HFFc6 (cell line): ENCODE results near the gene RALGPS2. TPM values are rescaled to one million over a fixed set of nuclear protein-coding genes. Genes with fewer than 3 reads are reported as not detected.
A peak's percentile ranks its signal among the peaks of the same experiment; 100 is the strongest.

ENCODE experiments used
- DNase-seq: peaks from one replicate; pipeline ENCODE4 v3.0.0-alpha.2; 2018
- H3K27ac Mint-ChIP-seq: 2 replicates; pipeline ENCODE4 v1.8.0; 2020; ENCODE audit warnings: mild to moderate bottlenecking, mixed read lengths
- H3K27me3 Mint-ChIP-seq: 2 replicates; pipeline ENCODE4 v1.8.0; 2021; ENCODE audit warnings: mild to moderate bottlenecking, moderate library complexity, mixed read lengths; ENCODE audit not compliant: insufficient read depth
- H3K36me3 Mint-ChIP-seq: 2 replicates; pipeline ENCODE4 v1.8.0; 2021; ENCODE audit warnings: low read depth, mixed read lengths
- H3K4me1 Mint-ChIP-seq: 2 replicates; pipeline ENCODE4 v1.8.0; 2020; ENCODE audit warnings: low read depth, mixed read lengths
- H3K4me3 Mint-ChIP-seq: 2 replicates; pipeline ENCODE4 v1.8.0; 2020; ENCODE audit warnings: mild to moderate bottlenecking, moderate library complexity, mixed read lengths
- H3K9me3 Mint-ChIP-seq: 2 replicates; pipeline ENCODE4 v1.8.0; 2020; ENCODE audit warnings: mild to moderate bottlenecking, mixed read lengths
- CTCF ChIP-seq: fragments of 200-600 bp; sonication (generic); IDR thresholded peaks from 2 replicates; pipeline ENCODE4 v1.5.0; 2021; ENCODE audit warnings: antibody characterized with exemption, mild to moderate bottlenecking
- total RNA-seq, 6 experiments: library from RNA; stranded (reverse); fragmentation: NEBNext Ultra II Directional; extraction: Animal tissue kit (Norgen Biotek cat#: 25700); gene quantifications; 2 replicates in 1 of 6; 3 replicates in 5 of 6; pipeline ENCODE4 v1.2.3, GENCODE V29; 2021

Gene RALGPS2
- total RNA-seq, 6 experiments from 2014 or later: 41.5 to 59.2 (median 48.9) TPM

- no peak for TF ChIP-seq CTCF
- DNase-seq: no peak
- Mint-ChIP-seq H3K4me1 (peaks cover 16% of the 10 kb centered on the region), H3K36me3 (no peaks in the 10 kb centered on the region), H3K27ac (no peak overlapping the region), H3K27me3 (no peaks in the 10 kb centered on the region; the same call in 1 of the 2 replicates), H3K4me3 (no peak overlapping the region), H3K9me3 (no peaks in the 10 kb centered on the region)
Measured at GRCh38 chr1:178704833-178705232, 20.2 kb upstream of the RALGPS2 start.

- no peak for DNase-seq
- H3K4me3 Mint-ChIP-seq: no peak overlapping the region
- TF ChIP-seq CTCF: no peak
- peaks cover 27% of the 10 kb centered on the region for H3K4me1 Mint-ChIP-seq
- no peaks in the 10 kb centered on the region for H3K9me3 Mint-ChIP-seq
- no peaks in the 10 kb centered on the region for H3K36me3 Mint-ChIP-seq
- H3K27me3 Mint-ChIP-seq: no peaks in the 10 kb centered on the region; the same call in 1 of the 2 replicates
- H3K27ac Mint-ChIP-seq: no peak overlapping the region
Measured at GRCh38 chr1:178706432-178706831, 18.6 kb upstream of the RALGPS2 start.

GRCh38 chr1:178713259-178713658, 11.8 kb upstream of the RALGPS2 start:
- Mint-ChIP-seq H3K27me3 (no peaks in the 10 kb centered on the region; the same call in 1 of the 2 replicates), H3K36me3 (no peaks in the 10 kb centered on the region), H3K27ac (peak overlapping the region; percentile 29; the same call in 1 of the 2 replicates), H3K4me1 (peaks cover 36% of the 10 kb centered on the region), H3K4me3 (no peak overlapping the region), H3K9me3 (no peaks in the 10 kb centered on the region)
- DNase-seq: no peak
- TF ChIP-seq CTCF: no peak

GRCh38 chr1:178714453-178714852, 10.6 kb upstream of the RALGPS2 start:
- Mint-ChIP-seq H3K4me3 (no peak overlapping the region), H3K36me3 (no peaks in the 10 kb centered on the region)

GRCh38 chr1:178716111-178716510, 8.9 kb upstream of the RALGPS2 start:
- H3K4me3 Mint-ChIP-seq: no peak overlapping the region
- DNase-seq: no peak
- TF ChIP-seq CTCF: no peak
- H3K27me3 Mint-ChIP-seq: no peaks in the 10 kb centered on the region; the same call in 1 of the 2 replicates
- no peak overlapping the region for H3K27ac Mint-ChIP-seq
- H3K4me1 Mint-ChIP-seq: peaks cover 34% of the 10 kb centered on the region
- H3K9me3 Mint-ChIP-seq: no peaks in the 10 kb centered on the region
- no peaks in the 10 kb centered on the region for H3K36me3 Mint-ChIP-seq

More at GRCh38 chr1:178714453-178714852, 10.6 kb upstream of the RALGPS2 start:
- Mint-ChIP-seq H3K27ac (no peak overlapping the region), H3K9me3 (no peaks in the 10 kb centered on the region), H3K27me3 (no peaks in the 10 kb centered on the region; the same call in 1 of the 2 replicates), H3K4me1 (peaks cover 43% of the 10 kb centered on the region)
- DNase-seq: no peak
- no peak for TF ChIP-seq CTCF

- no peaks in the 10 kb centered on the region for H3K9me3 Mint-ChIP-seq
- no peaks in the 10 kb centered on the region; the same call in 1 of the 2 replicates for H3K27me3 Mint-ChIP-seq
- no peak for DNase-seq
- no peak for TF ChIP-seq CTCF
- H3K4me3 Mint-ChIP-seq: no peak overlapping the region
- H3K36me3 Mint-ChIP-seq: no peaks in the 10 kb centered on the region
- H3K27ac Mint-ChIP-seq: no peak overlapping the region
- peaks cover 30% of the 10 kb centered on the region for H3K4me1 Mint-ChIP-seq
Measured at GRCh38 chr1:178718520-178718919, 6.5 kb upstream of the RALGPS2 start.
